NCI-H1694 treated with DMSO at 0.1 percent for 48 hours (cell line): ENCODE measurements around the gene ZC3H15.
A peak's percentile ranks its signal among the peaks of the same experiment; 100 is the strongest.
"Not testable (repeated sequence)": the region's sequence is repeated elsewhere in the genome, so short reads cannot be mapped to it uniquely, and the experiment has no call there.

ENCODE experiments used
- DNase-seq: peaks from one replicate; lab custom pipeline; 2025; lab: John Stamatoyannopoulos, UW

ZC3H15 gene

DNA sequence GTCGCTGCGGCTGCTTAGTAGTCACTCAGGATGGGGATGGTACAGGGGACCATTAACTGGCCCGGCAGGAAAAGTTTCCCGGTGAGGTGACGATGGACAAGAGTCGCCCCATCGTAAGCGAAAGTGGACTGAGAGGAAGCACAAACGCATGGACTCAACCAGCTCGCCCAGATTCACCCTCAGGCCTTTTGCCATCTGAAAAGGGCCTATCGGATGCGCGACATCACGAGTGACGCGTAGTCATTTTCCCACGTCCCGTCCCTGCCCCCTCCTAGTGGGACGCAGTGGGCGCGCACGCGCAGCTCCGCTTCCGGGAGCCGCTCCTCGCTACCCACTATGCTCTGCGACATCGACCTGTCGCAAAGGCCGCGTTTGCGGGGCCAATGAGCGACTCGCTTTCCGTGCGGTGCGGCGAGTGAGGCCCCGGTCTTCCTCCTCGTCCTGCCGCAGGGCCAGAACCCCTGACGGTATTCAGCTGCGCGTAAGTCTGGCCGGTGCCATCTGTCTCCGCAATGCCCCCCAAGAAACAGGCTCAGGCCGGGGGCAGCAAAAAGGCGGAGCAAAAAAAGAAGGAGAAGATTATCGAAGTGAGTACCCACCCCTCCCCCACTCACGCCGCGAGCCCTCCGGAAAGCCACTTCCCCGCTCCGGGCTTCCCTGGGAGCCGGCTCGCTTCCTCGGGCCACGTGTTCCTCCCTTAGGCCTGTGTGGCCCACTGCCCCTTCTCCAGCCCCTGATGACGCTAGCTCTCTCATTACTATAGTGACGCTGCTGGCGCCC lies at the start of gene ZC3H15:
Gene ZC3H15, plus strand, starts transcription at position 390 of the 780 bp plus-strand sequence. Its CDS starts 123 bp downstream, at position 513.
- DNase-seq: peak; percentile 94

DNA sequence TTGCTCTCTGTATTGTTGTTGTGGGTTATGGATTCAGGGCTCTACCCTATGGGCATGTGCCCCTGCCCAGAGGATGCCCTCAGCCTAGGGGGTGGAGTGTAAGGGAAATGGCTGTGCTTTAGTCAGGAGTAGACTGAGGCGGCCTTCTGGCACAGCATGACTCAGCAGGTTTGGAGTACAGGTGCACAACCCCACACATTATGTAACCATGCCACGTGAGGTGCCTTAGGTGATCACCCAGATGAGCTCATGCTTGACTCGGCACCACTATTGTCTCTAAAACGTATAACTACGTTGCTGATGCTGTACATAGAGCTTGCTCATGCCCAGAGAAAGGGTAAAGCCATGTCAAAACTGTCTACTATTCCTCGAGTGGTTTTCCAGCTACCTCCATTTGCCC lies 48.3 kb upstream of the ZC3H15 start:
- DNase-seq: no peak

GRCh38 chr2:186439673-186440095 lies 46.4 kb upstream of the ZC3H15 start:
- DNase-seq: not testable (repeated sequence)

GRCh38 chr2:186440506-186440905 lies 45.6 kb upstream of the ZC3H15 start:
- DNase-seq: no peak

GRCh38 chr2:186442885-186443284 lies 43.2 kb upstream of the ZC3H15 start:
- no peak for DNase-seq

DNA sequence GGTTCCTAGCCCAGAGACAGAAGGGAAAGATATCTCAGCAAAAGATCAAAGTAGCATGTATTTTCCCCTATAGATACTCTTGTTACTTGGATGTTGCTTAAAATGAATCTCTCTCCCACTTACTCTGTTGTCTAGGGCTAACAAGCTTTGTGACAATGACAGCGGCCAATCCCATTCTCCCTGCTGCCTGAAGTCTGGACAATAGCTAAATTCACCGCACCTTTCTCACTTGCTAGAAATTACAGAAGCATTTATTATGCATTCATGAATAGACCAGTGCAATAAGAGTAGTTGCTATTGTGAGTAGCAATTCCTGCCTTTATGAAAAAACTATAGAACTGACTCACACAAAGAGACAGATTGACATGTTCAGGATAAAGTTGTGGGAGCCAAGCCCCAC lies 42.2 kb upstream of the ZC3H15 start:
- DNase-seq: no peak

GRCh38 chr2:186445506-186445905 lies 40.6 kb upstream of the ZC3H15 start:
- no peak for DNase-seq

- no peak for DNase-seq
Observed at GRCh38 chr2:186455613-186456012, 30.4 kb upstream of the ZC3H15 start.

DNA sequence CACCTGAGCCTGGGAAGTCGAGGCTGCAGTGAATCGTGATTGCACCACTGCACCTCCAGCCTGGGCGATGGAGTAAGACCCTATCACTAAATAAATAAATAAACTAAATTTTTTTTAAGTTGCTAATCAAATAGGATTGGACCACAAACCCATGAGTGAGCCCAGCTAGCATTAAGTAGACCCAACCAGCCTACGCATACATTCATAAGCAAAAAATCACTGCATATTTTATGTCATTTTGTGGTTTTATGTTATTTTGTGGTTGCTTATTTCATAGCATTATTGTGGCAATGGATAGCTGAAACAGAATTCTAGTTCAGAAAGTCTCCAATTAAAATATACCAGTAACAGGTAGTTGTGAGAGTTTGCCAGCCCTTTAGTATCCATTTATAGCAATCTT lies 29.1 kb upstream of the ZC3H15 start:
- no peak for DNase-seq

GRCh38 chr2:186457908-186458307 lies 28.2 kb upstream of the ZC3H15 start:
- no peak for DNase-seq

DNA sequence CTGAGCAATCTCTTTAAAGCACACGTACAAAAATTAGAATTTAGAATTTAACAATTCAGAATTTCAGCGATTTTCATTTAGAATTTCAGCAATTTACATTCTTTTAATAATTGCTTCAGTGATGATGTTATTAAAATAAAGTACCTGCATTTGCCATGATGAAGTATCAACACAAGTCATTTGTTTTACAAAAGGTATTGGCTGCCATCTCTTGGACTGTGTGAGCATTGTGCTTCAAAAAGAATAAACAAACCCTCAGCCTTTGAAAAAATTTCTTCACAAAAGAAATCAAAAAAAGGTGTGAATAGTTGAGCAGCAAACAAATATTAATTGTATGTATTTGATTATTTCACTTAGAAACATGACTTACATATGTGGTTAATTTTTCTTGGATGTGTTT lies 27.1 kb upstream of the ZC3H15 start:
- DNase-seq: no peak

DNA sequence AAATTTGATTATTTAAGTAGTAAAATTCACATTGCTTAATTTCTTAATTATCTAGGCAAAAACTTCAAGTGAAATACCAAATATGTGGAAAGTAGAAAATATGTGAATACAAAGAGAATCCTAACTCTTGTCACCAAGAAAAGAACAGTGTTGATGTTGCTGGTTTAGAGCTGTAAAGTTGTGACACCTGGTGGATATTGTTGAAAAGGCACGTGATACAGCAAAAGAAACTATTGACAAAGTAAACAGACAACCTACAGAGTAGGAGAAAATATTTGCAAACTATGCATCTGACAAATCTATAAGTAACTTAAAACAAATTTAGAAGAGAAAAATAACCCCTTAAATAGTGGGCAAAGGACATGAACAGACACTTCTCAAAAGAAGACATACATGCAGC lies 25.6 kb upstream of the ZC3H15 start:
- DNase-seq: no peak

- DNase-seq: no peak
Observed at GRCh38 chr2:186466743-186467142, 19.3 kb upstream of the ZC3H15 start.

DNA sequence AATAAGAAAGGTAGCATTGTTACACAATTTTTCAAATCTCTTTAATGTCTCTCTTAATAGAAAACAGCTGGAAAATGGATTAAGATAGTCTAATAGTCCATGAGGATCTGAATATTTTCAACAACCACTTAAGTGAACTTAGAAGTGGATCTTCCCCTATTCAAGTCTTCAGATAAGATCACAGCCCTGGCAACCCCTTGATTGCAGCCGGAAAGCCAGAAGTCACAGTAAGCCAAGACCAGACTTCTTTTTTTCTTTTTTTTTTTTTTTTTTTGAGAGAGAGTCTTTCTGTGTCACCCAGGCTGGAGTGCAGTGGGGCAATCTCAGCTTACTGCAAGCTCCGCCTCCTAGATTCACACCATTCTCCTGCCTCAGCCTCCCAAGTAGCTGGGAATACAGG lies 18.6 kb upstream of the ZC3H15 start:
- DNase-seq: no peak

DNA sequence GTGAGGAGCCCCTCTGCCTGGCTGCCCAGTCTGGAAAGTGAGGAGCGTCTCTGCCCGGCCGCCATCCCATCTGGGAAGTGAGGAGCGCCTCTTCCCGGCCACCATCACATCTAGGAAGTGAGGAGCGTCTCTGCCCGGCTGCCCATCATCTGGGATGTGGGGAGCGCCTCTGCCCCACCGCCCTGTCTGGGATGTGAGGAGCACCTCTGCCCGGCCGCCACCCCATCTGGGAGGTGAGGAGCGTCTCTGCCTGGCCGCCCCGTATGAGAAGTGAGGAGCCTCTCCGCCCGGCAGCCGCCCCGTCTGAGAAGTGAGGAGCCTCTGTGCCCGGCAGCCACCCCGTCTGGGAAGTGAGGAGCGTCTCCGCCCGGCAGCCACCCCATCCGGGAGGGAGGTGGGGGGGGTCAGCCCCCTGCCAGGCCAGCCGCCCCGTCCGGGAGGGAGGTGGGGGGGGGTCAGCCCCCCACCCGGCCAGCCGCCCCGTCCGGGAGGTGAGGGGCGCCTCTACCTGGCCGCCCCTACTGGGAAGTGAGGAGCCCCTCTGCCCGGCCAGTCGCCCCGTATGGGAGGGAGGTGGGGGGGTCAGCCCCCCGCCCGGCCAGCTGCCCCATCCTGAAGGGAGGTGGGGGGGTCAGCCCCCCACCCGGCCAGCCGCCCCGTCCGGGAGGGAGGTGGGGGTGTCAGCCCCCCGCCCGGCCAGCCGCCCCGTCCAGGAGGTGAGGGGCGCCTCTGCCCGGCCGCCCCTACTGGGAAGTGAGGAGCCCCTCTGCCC lies 13.2 kb upstream of the ZC3H15 start:
- DNase-seq: not testable (repeated sequence)

DNA sequence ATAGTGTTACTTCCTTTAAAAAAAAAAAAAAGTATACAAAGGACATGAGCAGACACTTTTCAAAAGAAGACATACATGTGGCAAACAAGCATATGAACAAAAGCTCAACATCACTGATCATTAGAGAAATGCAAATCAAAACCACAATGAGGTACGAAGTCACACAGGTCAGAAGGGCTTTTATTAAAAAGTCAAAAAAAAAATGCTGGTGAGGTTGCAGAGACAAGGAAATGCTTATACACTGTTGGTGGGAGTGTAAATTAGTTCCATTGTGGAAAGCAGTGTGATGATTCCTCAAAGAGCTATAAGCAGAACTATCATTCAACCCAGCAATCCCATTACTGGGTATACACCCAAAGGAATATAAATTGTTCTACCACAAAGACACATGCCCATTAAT lies 11.8 kb upstream of the ZC3H15 start:
- not testable (repeated sequence) for DNase-seq

DNA sequence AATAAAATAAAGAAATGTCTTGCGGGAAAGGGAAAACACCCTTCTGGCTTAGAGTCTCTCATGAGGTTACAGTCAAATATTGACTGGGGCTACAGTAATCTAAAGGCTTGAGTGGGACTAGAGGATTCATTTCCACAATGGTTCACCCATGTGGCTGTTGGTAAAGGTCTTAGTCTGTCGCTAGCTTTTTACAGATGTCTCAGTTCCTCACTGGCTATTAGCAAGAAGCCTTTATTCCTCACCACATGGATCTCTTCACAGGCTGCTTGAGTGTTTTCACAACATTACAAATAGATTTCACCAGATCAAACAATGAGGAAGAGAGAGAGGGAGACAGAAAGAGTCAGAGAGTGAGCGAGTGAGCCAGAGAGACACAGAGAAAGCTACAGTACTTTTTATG lies 8.3 kb upstream of the ZC3H15 start:
- DNase-seq: no peak

GRCh38 chr2:186480991-186481390 lies 5.1 kb upstream of the ZC3H15 start:
- no peak for DNase-seq

DNA sequence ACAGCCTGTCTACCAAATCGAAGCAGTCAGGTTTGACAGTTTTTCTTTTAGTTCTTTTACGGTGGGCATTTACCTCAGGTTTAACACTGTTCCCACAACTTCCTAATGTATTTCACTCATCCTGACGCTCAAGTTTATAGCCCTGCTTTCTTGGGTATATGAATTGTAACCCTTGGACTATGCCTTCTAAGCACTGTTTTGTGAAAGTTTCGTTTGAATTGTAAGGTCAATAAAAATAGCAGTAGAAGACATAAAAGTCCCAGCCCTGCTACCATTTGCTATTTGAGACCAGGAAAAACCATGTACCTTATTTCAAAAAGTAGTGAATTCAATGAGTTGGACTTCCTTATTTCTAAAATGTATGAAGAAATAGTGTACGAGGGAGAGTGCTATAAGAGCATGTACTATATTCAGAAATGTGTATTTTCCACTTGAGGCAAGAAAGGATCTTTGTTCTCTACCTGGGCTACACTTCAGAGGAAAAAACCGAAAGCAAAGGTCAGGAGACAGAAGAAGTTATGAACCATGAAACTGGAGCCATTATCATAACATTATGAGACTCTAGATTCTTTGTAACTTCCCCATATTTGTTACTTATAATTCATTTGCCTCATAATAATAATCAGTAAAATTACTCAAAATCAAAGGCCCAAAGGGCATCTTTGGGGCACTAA lies 1.9 kb upstream of the ZC3H15 start:
- no peak for DNase-seq

DNA sequence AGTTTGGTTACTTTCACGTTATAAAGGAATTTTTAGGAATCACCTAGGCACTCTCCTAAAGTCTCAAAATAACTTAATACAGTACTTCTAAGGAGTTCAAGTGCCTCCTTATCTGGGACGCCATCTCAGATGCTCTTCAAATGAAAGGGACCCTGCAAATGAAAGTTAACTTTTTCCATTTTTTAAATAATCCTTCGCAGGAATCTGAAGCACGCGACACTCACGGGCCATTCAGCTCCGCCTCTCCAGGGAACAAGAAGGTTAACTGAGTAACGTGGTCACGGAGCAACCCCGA lies 537 bp upstream of the ZC3H15 start:
- no peak for DNase-seq

- no peak for DNase-seq
Observed at GRCh38 chr2:186486651-186487647, 889 bp downstream of the ZC3H15 start.

GRCh38 chr2:186493564-186494085 lies 7.6 kb downstream of the ZC3H15 start:
- no peak for DNase-seq
